ENCODE data around the gene SLC30A1.

The SLC30A1 gene

GRCh38 chr1:211538287-211538686 lies 40.7 kb downstream of the SLC30A1 start:
- DNase-seq (ENCODE audit: low read depth, low spot score): no peak
- TF ChIP-seq, protein P1, sequence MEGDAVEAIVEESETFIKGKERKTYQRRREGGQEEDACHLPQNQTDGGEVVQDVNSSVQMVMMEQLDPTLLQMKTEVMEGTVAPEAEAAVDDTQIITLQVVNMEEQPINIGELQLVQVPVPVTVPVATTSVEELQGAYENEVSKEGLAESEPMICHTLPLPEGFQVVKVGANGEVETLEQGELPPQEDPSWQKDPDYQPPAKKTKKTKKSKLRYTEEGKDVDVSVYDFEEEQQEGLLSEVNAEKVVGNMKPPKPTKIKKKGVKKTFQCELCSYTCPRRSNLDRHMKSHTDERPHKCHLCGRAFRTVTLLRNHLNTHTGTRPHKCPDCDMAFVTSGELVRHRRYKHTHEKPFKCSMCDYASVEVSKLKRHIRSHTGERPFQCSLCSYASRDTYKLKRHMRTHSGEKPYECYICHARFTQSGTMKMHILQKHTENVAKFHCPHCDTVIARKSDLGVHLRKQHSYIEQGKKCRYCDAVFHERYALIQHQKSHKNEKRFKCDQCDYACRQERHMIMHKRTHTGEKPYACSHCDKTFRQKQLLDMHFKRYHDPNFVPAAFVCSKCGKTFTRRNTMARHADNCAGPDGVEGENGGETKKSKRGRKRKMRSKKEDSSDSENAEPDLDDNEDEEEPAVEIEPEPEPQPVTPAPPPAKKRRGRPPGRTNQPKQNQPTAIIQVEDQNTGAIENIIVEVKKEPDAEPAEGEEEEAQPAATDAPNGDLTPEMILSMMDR (IDR thresholded peaks at IDR 0.05; ENCODE audit: low read depth, low read length): no peak
- in situ Hi-C loops (cut with HindIII; ENCODE audit: low sequenced_read_pairs): no loop called here
- no peak overlapping the region for H3K4me3 ChIP-seq (ENCODE audit: low read depth, low read length)

- TF ChIP-seq, protein P1 (IDR thresholded peaks at IDR 0.05; ENCODE audit: low read depth, low read length): no peak
- in situ Hi-C loops (cut with HindIII; ENCODE audit: low sequenced_read_pairs): no loop called here
- H3K4me3 ChIP-seq (ENCODE audit: low read depth, low read length): no peak overlapping the region
- no peak for DNase-seq (ENCODE audit: low read depth, low spot score)
Measured at GRCh38 chr1:211537253-211537652, 41.7 kb downstream of the SLC30A1 start.

GRCh38 chr1:211536606-211537005 lies 42.4 kb downstream of the SLC30A1 start:
- DNase-seq (ENCODE audit: low read depth, low spot score): no peak
- TF ChIP-seq, protein P1 (IDR thresholded peaks at IDR 0.05; ENCODE audit: low read depth, low read length): no peak
- H3K4me3 ChIP-seq (ENCODE audit: low read depth, low read length): no peak overlapping the region
- in situ Hi-C loops (cut with HindIII; ENCODE audit: low sequenced_read_pairs): no loop called here

- in situ Hi-C loops (cut with HindIII; ENCODE audit: low sequenced_read_pairs): no loop called here
- TF ChIP-seq, protein P1 (IDR thresholded peaks at IDR 0.05; ENCODE audit: low read depth, low read length): no peak
- no peak overlapping the region for H3K4me3 ChIP-seq (ENCODE audit: low read depth, low read length)
- no peak for DNase-seq (ENCODE audit: low read depth, low spot score)
Measured at GRCh38 chr1:211535346-211535745, 43.6 kb downstream of the SLC30A1 start.

DNA sequence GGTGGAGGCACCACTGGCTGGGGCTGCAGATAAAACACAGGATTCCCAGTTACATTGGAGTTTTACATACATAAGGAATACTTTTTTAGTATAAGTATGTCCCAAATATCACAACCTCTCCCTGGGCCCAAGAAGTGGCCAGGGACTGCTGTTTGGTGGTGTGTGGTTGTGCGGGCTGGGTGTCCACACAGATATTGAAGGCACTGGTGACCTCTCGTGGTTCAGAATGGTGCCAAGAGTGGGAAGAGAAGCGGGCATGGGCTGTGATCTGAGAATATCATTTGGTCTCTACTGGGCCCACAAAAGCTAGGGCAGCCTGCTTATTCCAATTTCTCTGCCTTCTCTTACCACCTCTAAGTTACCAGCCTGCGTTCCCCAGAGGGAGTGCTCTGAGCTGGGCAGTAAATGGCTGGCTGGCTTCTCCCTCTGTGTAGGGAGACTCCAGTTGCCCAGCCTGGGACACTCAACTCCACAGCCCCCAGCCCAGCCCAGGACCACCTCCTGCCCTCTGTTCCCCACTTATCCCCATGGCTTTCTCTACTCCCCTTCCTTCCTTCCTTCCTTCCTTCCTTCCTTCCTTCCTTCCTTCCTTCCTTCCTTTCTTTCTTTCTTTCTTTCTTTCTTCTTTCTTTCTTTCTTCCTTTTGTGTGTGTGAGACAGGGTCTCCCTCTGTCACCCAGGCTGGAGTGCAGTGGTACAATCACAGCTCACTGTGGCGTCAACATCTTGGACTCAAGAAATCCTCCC lies 44.2 kb downstream of the SLC30A1 start:
- in situ Hi-C loops (cut with HindIII; ENCODE audit: low sequenced_read_pairs): no loop called here
- no peak for DNase-seq (ENCODE audit: low read depth, low spot score)
- TF ChIP-seq, protein P1 (IDR thresholded peaks at IDR 0.05; ENCODE audit: low read depth, low read length): no peak
- H3K4me3 ChIP-seq (ENCODE audit: low read depth, low read length): no peak overlapping the region

- no peak overlapping the region for H3K4me3 ChIP-seq (ENCODE audit: low read depth, low read length)
- TF ChIP-seq, protein P1 (IDR thresholded peaks at IDR 0.05; ENCODE audit: low read depth, low read length): no peak
- DNase-seq (ENCODE audit: low read depth, low spot score): no peak
- in situ Hi-C loops (cut with HindIII; ENCODE audit: low sequenced_read_pairs): no loop called here
Measured at GRCh38 chr1:211532088-211532444, 46.9 kb downstream of the SLC30A1 start.

Measured in astrocyte of the spinal cord (primary cell).